GF-D8 (cell line): Measurements from ENCODE around the gene NOMO2.
"Not testable (repeated sequence)": the region's sequence is repeated elsewhere in the genome, so short reads cannot be mapped to it uniquely, and the experiment has no call there.

Source experiments
- DNase-seq: peaks from one replicate; lab custom pipeline; 2025; lab: John Stamatoyannopoulos, UW

Gene NOMO2, protein sequence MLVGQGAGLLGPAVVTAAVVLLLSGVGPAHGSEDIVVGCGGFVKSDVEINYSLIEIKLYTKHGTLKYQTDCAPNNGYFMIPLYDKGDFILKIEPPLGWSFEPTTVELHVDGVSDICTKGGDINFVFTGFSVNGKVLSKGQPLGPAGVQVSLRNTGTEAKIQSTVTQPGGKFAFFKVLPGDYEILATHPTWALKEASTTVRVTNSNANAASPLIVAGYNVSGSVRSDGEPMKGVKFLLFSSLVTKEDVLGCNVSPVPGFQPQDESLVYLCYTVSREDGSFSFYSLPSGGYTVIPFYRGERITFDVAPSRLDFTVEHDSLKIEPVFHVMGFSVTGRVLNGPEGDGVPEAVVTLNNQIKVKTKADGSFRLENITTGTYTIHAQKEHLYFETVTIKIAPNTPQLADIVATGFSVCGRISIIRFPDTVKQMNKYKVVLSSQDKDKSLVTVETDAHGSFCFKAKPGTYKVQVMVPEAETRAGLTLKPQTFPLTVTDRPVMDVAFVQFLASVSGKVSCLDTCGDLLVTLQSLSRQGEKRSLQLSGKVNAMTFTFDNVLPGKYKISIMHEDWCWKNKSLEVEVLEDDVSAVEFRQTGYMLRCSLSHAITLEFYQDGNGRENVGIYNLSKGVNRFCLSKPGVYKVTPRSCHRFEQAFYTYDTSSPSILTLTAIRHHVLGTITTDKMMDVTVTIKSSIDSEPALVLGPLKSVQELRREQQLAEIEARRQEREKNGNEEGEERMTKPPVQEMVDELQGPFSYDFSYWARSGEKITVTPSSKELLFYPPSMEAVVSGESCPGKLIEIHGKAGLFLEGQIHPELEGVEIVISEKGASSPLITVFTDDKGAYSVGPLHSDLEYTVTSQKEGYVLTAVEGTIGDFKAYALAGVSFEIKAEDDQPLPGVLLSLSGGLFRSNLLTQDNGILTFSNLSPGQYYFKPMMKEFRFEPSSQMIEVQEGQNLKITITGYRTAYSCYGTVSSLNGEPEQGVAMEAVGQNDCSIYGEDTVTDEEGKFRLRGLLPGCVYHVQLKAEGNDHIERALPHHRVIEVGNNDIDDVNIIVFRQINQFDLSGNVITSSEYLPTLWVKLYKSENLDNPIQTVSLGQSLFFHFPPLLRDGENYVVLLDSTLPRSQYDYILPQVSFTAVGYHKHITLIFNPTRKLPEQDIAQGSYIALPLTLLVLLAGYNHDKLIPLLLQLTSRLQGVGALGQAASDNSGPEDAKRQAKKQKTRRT

DNA sequence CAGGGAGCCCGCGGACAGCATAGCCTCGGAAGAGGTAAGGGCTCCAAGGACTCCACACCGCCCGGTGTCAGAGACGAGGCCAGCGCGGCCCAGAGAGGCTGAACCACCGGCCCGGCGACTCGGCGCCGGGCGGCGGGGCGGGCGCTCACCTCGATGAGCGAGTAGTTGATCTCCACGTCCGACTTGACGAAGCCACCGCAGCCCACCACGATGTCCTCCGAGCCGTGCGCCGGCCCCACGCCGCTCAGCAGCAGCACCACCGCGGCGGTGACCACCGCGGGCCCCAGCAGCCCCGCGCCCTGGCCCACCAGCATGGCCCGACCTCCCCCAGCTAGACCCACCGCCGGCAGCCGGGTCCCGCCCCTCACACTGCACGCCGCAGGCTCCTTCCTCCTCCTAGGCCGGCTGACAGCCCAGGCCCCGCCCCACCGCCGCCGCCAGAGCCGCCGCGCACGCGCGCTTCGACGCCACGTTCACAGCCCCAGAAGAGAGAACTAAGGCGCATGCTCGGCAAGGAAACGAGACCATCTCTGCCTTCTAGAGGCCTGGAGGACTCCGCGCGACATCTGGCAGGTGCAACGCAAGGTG, at the start of gene NOMO2:
TSS of gene NOMO2 (minus strand) at position 371 of the 588 bp plus-strand sequence. CDS start at position 314, 57 bp downstream.
- DNase-seq, result not testable (repeated sequence)

DNA sequence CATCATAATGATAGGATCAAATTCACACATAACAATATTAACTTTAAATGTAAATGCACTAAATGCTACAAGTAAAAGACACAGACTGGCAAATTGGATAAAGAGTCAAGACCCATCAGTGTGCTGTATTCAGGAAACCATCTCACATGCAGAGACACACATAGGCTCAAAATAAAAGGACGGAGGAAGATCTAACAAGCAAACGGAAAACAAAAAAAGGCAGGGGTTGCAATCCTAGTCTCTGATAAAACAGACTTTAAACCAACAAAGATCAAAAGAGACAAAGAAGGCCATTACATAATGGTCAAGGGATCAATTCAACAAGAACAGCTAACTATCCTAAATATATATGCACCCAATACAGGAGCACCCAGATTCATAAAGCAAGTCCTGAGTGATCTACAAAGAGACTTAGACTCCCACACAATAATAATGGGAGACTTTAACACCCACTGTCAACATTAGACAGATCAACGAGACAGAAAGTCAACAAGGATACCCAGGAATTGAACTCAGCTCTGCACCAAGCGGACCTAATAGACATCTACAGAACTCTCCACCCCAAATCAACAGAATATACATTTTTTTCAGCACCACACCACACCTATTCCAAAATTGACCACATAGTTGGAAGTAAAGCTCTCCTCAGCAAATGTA, 48.4 kb upstream of the NOMO2 start:
- not testable (repeated sequence) for DNase-seq

DNA sequence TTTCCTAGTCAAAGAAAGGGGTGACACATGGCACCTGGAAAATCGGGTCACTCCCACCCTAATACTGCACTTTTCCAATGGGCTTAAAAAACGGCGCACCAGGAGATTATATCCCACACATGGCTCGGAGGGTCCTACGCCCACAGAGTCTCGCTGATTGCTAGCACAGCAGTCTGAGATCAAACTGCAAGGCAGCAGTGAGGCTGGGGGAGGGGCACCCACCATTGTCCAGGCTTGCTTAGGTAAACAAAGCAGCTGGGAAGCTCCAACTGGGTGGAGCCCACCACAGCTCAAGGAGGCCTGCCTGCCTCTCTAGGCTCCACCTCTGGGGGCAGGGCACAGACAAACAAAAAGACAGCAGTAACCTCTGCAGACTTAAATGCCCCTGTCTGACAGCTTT, 46.4 kb upstream of the NOMO2 start:
- DNase-seq, result not testable (repeated sequence)

DNA sequence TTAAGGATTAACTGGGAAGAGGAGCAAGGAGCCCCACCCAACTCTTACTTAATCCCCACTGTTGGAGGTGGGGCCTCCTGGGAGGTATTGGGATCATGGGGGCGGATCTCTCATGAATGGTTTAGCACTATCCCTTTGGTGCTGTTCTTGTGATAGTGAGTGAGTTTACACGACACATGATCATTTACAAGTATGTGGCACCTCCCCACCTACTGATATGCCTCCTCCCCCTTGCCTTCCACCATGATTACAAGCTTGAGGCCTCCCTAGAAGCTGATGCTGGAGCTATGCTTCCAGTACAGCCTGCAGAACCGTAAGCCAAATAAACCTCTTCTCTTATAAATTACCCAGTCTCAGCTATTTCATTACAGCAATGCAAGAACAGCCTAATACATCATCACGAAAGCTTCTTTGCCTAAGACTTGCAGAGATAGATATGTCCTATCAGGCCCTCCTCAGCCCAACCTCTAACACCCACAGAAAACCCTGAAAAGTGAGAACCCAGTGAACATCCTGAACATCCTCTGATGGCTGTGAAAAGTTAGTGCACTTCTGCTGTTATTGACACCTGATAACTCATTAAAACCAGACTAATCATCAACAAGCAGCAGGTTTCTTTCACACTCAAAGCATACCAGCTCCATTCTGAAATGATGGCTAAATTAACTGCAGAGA, 41.8 kb upstream of the NOMO2 start:
- not testable (repeated sequence) for DNase-seq

DNA sequence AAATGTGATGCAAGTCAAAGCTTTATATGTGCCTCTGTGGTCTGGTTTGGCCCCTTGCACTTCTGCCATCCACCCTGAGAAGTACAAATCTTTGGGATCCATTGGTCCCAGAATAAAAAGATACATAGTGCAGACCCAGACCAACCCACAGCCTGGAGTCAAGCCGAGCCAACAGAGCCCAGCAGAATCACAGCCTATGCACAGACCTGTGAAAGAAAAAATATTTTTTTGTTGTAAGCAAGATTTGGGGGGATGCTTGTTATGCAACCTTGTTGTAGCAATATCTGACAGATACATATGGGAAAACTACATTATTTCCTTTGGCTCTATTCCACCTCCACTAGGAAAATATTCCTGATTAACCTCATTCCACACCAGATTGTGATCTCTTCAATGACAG, 36.7 kb upstream of the NOMO2 start:
- DNase-seq, result not testable (repeated sequence)

DNA sequence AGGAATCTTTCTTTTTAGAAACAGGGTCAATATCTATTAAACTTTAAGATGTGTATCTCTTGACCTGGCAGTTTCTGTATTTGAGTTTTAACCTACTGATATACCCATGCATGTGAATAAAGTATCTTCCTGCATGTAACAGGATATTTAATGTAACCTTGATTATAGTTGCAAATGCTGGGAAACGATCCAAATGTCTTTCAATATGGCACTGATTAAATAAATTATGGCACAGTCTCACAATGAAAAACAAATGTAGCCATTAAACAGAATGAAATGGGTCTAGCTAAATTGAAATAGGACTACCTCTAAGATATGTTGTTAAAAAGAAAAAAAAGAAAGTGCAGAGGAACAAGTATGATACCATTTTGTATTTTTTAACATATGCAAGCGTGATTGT, 35.8 kb upstream of the NOMO2 start:
- DNase-seq, result not testable (repeated sequence)

DNA sequence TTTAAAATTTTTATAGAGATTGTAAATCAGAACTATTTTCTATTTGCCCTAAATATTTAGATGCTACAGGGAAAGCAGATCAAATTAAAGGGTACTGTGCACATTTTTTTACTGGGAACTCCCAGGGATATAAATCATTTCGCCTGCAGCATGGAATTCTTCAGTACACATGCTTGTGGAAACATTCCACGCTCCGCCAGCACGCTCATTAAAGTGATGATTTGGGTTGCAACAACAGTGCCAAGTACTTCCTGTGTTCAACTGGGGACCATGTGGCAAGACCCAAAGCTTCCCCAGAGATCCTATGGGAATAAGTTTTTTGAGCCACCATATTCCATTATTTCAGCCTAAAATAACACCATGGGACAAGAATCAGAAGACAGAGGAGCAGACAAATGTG, 35.4 kb upstream of the NOMO2 start:
- not testable (repeated sequence) for DNase-seq

DNA sequence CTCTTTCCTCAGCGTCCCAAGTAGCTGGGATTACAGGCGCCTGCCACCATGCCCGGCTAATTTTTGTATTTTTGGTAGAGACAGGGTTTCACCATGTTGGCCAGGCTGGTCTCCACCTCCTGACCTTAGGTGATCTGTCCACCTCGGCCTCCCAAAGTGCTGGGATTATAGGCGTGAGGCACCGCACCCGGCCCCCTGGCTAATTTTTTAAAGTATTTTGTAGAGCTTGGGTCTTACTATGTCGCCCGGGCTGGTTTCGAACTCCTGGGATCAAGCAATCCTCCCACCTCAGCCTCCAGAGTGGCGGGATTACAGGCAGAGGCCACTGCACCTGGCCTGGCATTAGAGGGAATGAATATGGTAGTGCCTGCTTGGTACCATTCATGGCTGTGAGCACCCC, 33.9 kb upstream of the NOMO2 start:
- DNase-seq, result not testable (repeated sequence)

DNA sequence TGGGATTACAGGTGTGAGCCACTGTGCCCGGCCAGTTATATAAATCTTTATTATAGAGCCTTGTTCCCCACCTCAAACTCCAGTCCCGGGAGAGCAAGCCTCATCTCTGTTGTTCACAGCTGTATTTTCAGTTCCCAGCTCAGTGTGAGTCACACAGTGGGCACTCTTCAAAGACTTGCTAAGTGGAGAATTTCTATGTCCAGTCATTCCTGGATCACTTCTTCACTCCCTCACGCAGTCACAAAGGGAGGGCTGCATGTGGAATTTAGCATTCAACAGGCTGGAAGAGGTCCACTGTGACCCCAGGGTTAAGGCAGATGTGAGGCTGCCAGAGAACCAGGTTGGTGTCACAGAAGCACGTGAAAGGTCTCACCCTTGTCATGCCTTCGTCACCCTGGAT, 33.0 kb upstream of the NOMO2 start:
- DNase-seq, result not testable (repeated sequence)

DNA sequence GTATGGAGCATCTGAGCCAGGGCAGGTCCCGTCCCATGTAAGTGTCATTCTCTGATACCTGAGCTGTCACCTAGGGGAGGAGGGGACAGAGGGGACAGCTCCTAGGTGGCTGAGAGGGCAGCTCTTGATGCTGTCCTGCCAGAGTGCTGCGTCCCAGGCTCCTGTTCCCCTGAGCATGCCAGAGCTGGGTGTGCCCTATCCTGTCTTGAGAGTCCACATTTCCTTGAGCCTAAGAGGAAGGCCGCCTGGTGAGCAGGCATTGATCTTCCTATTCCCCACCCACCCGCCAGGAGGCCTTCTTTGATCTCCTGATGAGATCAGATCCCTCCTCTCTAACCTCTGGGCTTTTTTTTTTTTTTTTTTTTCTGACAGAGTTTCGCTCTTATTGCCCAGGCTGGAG, 32.0 kb upstream of the NOMO2 start:
- DNase-seq, result not testable (repeated sequence)

DNA sequence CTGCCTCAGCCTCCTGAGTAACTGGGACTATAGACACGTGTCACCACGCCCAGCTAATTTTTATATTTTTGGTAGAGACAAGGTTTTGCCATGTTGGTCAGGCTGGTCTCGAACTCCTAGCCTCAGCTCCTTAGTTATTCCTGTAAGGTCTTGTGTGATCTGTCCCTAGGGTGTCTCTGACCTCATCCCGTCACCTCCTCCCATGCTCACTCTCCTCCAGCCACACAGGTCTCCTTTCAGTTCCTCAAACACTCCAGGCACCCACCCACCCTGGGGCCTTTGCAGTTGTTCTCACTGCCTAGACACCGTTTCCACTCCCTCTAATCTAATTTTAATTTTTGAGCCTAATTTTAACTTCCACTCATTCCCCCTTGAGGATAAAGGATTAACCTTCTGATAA, 31.1 kb upstream of the NOMO2 start:
- DNase-seq, result not testable (repeated sequence)

DNA sequence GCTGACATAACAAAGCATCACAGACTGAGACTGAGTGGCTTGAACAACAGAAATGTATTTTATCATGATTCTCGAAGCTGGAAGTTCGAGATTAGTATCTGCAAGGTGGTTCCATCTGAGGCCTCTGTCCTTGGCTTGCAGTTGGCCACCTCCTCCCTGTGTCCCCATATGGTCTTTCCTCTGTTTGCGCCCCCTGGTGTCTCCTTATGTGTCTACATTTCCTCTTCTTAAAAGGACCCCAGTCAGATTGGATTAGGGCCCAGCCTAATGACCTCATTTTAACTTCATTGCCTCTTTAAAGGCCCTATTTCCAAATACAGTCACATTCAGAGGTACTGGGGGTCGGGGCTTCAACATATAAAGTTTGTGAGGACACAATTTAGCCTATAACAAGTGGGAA, 30.0 kb upstream of the NOMO2 start:
- DNase-seq, result peak; percentile 2

DNA sequence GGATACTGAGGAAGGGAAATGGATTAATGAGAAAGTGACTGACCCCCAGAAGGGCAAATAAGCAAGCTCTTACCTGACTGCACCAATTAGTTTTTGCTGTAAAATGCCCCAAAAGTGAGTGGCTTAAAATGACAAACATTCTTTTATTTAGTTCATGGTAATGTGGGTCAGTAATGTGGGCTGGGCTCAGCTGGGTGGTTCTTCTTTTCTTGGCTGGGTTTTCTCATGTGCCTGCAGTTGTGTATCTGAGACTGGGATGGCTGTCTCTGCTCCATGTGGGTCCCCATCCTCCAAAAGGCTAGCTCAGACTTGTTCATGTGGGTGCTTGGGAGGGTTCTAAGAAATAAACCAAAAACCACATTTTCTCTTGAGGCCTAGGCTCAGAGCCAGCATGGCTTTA, 29.5 kb upstream of the NOMO2 start:
- DNase-seq, result not testable (repeated sequence)

DNA sequence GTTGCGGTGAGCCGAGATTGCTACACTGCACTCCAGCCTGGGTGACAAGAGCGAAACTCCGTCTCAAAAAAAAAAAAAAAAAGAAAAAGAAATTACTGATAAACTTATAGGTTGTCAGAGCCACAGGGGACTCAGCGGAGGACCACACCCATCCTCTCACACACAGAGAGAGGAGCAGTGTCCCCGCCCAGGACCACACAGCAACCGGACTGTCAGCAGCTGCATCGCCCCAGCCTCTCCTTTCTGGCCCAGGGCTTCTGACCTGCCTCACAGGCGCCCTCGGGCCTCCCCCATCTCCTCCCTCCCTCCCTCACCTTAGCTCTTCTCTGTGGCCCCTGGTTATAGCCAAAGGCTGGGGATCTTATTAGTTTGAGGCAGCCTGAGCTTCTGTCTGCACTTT, 27.9 kb upstream of the NOMO2 start:
- DNase-seq, result not testable (repeated sequence)

DNA sequence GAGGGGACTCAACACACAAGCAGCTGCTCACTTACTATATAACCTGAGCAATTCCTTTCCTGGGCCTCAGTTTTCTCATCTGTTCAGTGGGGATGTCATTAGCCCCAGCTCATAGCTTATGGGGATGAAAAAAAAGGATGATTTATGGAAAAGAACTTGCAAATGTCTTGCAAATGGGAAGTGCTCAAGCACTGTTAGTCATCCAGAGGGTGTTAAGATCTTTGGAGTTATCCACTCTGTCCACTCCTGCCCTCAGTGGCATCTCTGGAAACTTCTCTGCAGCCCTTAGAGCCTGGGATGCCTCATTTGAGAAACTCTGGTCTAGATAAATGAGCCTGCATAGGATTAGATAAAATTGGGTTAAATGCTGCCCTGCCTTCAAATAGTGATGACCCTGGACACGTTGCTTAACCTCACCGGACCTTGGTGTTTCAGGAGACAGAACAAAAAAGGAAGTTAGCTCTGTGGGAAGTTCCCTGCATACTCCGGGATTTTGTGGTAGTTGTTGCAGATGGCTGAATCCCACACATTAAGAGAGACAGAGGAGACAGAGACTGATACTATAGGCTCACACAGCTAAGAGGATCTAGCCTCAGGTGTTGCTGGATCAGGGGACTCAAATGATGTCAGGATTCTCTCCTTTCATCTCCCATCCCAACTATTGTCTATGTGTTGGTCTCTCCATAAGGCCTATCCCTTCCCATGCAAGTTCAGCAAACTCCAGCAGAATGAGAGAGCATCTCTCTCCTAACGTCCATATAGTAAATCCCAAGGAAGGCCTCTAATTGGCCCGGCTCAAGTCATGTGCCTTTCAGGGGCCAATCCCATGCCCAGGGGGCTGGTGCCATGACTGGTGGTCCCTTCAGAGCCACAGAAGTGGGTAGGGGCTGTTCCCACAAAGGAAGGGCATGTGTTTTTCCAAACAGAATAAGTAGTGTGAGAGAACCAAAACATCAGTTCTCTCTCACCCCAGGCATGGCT, 25.0 kb upstream of the NOMO2 start:
- not testable (repeated sequence) for DNase-seq

DNA sequence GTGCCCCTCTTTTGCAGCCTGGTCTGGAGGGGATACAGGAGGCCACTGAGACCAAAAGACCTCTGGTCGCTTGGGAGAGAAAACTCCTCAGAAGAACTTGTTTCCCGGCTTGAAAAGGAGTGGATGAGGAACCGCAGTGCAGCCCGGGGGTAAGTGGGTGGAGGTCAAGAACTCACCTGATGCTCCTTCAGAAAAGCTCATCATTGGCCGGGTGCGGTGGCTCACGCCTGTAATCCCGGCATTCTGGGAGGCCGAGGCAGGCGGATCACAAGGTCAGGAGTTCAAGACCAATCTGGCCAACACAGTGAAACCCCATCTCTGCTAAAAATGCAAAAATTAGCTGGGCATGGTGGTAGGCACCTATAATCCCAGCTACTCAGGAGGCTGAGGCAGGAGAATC, 23.9 kb upstream of the NOMO2 start:
- DNase-seq, result not testable (repeated sequence)

DNA sequence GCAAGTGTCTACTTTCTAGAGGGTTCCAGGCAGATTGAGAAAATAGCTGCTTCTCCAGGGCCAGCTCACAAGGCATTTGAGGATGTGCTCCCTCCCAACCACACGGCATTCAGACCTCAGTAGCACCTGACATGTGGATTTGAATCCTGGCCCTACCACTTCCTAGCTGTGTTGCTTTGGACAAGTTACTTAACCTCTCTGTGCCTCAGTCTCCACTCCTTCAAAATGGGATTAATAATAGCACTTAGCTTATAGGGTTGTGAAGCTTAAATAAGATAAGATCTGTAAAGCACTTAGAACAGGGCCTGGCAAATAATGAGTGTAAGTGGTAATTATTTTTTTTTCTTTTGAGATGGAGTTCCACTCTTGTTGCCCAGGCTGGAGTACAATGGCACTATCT, 21.0 kb upstream of the NOMO2 start:
- DNase-seq, result no peak

DNA sequence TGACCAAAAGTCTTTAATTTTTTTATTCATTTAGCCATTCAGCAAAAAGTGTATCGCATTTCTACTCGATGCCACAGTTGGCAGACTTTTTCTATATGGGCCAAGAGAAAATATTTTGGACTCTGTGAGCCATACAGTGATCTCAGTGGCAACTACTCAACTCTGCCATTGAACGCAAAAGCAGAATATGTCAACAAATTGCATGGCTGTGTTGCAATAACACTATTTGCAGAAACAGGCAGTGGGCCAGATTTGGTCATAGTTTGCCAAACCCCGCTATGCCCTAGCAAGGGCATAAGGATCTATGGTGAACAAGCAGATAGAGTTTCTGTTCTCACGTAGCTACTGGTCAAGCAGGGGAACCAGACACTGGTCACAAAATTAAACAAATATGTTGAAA, 18.5 kb upstream of the NOMO2 start:
- DNase-seq, result not testable (repeated sequence)

DNA sequence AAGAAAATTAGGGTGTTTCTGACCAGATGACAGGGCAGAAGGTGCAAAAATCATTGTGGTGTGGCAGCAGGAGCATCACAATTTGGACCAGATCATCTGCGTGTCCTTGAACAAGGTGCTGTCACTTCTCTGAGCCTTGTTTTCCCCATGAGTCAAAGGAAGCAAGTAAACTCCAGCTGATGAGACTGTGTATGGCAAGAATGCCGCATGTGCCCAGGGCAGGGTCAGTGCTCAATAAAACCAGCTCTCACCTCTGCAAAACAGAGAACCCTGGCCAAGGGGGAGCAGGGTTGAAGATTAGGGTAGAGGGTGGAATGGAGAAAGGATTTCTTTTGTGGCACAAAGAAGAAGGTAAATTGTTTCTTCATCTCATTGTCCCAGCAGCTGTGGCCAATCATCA, 17.4 kb upstream of the NOMO2 start:
- not testable (repeated sequence) for DNase-seq
